ENCODE data around the gene KRT14.

DNA sequence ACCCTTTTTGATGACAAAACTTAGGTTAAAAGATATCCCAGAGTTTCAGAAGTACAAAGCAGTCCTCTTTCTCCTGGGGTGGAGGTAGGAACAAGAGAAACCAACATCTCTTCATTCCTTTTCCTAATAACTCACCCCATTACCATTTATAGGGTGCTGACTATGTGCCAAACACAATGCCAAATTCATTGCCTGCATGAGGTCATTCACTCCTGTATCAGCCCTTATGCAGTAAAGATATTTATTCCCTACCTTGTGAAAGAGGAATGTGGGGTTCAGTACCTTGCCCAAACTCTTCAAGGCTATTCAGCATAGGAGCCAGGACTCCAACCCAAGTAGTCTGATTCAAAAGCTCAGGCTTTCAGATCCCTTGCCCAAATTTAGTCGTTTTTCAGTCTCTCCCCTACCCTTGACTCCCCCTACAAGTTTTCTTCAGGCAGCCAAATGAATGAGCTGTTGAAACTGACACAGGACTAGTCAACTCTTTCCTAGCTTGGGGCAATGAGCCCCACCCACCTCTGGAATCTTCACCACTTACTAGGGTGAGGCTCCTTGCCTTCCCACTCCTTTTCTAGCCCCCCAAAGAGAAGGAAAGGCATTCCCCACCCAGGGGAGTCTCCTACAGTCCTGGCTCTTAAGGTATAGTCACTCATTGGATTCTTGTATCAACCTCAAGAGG is 5.9 kb downstream of the KRT14 start:
- TF ChIP-seq CTCF (IDR thresholded peaks at IDR 0.05) (no peak), POLR2A (IDR thresholded peaks at IDR 0.05) (no peak)

All from heart left ventricle (tissue), 13 donors.